DMS53 treated with DMSO at 0.1 percent for 48 hours (cell line): ENCODE results near the gene MAP7.
A peak's percentile ranks its signal among the peaks of the same experiment; 100 is the strongest.

Experiments used
- DNase-seq: peaks from one replicate; lab custom pipeline; 2025; ENCODE audit not compliant: unreplicated experiment; lab: John Stamatoyannopoulos, UW

The MAP7 gene

DNA sequence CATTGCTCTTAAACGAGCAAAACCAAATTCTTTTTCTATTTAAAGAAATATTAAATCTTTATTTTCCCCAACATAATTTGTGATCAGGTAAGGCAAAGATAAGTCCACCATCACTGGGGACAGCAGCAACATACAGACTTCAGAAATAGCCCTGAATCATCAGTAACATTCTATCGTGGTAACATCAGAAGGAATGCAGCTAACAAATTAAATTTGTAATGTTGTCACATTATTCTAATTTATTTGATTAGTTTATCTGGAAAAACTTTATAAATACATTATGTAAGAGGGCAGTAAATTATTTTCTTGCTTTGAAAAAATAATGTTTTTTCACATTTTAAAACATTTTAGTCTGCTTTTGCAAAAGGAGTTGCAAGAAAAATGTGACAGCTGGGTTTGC lies 206.9 kb downstream of the MAP7 start:
- no peak for DNase-seq

DNA sequence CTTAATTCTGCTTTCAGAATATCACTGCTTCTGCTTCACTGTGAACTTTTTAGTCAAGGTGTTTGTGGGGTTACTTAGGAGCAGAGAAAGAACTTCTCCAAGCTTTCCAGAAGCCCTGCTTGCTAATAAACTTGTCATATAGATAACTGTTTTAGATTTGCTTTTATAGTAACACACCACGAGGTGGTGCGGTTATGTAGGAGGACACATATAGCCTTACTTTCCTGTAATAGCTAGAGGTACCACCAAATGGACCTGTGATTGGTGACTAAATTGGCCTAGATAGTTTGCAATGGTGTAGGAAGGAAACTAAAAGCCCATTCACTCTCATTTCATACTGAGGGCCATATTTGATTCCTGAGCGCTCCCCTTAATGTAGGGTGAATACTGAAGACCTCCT lies 208.3 kb downstream of the MAP7 start:
- no peak for DNase-seq

DNA sequence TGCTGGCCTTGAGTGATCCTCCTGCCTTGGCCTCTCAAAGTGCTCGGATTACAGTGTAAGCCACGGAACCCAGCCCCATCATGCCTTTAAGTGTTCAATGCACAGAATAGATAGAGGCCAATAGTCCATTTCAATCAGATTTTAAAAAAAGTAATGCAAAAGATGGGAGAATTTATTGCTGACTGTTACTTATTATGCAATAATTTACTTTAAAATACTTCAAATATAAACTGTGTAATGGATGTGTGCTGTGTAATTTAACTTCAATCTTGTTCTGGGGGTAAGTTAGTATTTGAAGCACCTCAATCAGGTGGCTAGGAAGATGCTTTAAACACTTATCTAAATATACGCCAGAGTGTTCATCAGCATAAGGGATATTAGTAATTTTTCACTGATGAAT lies 208.9 kb downstream of the MAP7 start:
- DNase-seq = no peak

DNA sequence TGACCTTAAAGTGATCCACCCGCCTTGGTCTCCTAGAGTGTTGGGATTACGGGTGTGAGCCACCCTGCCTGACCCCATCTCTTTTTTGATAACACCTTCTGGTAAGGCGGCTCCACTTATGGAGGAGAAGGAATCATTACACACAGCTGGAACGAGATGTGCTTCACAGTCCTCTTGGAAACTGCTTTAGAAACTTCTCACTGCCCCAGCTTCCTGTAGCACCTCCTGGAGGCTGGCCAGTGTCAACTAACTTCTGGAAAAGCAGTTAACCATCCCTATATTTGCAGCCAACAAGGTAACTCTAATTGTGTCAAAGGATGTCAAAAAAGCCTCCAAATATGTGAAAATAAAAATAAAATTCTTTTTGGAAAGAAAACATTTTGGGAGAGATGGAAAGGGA lies 211.7 kb downstream of the MAP7 start:
- no peak for DNase-seq

DNA sequence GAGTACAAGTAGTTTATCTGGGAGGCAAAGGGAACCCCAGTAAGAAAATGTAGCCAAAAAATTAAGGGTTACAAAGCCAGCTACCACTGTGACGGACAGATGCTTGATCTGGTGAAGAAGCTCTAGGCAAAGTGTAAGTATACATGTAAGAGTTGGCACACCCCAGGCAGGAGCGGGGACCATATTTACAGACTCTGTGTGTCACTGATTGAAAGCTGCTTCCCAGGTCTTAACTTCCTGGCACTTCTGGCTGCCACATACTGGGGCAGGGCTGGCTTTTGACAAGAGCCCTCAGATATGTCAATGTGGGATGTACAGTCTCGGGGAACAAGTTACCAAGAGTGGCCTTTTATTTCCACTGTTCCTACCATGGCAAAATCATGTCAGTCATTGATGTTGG lies 212.6 kb downstream of the MAP7 start:
- no peak for DNase-seq

DNA sequence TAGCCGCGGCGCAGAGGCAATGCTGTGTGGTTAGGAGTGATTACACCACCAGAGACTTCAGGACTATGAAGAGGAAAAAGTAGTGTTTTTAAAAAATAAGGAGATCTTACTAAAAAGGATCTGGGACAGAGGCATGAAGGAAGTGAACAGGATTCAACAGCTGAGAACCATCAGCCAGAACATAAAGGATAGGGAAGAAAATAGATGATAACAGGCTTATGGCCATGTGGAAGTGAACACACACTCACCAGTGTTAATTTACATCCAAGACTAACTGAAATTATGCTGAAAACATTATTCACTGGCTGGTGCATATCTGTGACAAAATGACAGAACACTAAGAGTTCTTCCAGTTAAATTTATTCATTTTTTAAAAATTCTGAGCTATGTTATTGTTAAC lies 213.1 kb downstream of the MAP7 start:
- DNase-seq = no peak

DNA sequence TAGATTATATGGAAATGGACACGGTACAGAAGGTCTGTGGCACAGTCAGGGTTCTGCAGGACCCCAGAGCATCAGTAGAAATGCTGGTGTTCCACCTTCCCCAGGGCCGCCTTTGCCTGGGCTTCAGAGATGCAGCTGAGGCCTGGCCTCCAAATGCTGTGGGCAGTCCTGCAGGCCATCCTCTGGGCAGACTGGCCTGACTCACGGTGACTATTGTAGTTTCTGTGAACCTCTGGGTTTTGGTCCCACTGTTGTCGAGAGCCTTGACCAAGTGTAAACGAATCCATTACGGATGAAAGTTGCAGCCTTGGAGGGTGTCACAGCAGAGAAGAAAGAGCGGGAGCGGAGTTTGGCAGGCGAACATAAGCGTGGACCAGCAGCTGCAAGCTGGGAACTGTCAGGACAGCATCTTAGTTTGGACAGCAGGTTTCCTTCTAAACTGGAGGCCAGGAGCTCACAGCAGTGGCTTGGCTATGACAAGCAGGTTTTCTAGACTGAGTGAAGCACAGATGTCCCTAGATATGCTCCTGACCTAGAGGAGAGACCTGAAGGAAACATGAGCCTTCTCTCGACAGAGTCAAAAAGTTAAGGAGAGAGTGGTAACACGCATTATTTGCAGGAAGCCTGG lies 214.4 kb downstream of the MAP7 start:
- DNase-seq = no peak

DNA sequence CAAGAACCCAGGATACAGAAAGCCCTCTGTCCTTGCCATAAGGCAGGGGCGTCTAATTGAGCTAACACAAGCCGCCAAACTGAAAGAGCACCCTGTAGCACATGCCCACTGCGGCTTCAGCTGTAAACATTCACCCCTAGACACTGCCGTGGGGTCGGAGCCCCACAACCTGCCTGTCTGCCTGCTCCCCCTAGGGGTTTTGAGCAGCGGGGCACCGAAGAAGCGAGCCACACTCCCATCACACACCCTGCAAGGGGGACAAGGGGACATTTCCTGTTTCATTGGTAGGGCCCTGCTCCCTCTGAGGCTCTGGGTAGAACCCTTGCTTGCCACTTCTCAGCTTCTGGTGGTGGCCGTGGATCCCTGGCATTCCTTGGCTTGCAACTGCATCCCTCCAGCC lies 215.4 kb downstream of the MAP7 start:
- no peak for DNase-seq

DNA sequence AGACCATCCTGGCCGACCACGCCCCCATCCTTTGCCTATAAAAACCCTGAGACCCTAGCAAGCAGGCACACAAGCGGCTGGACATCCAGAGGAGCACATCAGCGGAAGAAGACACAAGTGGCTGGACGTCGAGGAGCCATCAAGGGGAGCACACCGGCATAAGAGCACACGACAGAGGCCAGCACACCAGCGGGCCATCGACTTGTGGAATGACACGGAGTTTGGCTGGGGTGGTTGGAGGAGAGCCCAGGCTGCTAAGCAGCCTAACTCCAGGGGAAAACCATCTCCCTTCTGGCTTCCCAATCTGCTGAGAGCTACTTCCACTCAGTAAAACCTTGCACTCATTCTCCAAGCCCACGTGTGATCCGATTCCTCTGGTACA lies 215.8 kb downstream of the MAP7 start:
- DNase-seq = no peak

DNA sequence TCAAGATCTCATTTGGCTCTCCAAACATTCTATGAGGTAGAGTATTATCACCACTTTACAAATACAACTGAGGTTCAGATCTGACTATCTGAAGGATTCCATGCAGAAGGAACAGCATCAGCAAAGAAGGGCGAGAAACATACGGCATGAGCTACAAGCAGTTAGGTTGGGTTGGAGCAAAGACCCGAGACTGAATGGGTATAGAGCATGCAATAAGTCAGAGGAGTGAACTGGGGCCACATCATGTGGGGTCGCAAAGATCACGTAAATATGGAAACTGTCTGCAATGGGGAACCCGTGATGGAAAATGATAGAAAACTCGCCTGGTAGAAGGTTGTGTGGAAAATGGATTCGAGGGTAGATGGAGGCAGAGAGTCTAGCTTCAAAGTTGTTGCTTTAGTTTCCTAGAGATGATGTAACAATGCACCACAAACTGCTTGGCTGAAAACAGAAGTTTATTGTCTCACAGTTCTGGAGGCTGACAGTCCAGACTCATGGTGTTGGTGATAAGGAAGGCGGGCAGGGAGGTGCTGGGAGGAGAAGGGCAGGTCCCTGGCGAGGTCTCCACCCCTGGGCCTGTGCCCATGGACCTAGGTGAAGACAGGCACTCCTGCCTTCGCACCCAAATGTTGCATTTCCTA lies 216.3 kb downstream of the MAP7 start:
- DNase-seq = no peak

DNA sequence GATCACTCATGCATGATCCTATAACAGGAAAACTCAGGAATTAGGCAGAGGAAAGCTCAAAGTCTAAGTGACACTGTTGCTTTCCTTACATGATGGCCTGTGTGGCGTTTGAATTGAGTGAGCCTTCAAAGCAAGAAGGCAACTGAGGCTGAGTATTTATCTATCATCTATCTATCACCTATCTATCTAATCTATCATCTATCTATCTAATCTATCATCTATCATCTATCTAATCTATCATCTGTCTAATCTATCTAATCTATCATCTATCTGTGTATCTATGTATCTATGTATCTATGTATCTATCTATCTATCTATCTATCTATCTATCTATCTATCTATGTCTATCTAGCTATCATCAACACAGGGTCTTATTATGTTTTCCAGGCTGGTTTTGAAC lies 218.8 kb downstream of the MAP7 start:
- no peak for DNase-seq

DNA sequence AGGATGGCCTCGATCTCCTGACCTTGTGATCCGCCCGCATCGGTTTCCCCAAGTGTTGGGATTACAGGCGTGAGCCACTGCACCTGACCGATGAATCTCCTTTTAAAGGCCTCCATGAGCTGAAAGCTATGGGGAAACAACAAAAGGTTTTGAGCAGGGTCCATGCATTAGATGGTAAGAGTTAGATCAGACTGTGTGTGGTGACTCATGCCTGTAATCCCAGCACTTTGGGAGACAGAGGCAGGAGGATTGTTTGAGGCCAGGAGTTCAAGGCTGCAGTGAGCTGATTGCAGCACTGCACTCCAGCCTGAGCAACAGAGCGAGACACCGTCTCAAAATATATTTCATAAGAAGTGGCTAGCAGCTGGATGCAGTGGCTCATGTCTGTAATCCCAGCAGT lies 219.6 kb downstream of the MAP7 start:
- no peak for DNase-seq

DNA sequence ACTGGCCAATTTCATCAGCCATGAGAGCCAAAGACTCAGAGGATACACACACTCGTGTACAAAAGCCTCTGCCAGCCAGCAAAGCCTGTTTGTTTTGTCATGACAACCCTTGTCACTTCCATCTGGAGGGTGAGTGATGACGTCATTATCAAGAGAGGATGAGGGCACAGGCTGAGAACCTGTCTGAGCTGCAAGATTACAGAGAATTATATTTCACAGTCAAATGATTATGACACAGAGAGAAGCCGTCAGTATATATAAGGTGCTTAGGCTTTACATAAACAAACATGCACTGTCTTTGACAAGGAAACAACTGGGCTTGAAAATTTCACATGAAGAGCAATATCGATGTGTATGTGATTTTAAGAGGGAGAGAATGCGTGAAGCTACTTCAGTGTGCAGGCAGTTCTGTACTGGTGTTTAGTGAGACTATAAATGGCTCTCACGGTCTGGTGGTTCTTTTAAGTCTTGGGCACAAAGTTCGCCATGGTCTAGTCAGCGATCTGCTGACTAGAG lies 224.1 kb downstream of the MAP7 start:
- peak; percentile 91 for DNase-seq

DNA sequence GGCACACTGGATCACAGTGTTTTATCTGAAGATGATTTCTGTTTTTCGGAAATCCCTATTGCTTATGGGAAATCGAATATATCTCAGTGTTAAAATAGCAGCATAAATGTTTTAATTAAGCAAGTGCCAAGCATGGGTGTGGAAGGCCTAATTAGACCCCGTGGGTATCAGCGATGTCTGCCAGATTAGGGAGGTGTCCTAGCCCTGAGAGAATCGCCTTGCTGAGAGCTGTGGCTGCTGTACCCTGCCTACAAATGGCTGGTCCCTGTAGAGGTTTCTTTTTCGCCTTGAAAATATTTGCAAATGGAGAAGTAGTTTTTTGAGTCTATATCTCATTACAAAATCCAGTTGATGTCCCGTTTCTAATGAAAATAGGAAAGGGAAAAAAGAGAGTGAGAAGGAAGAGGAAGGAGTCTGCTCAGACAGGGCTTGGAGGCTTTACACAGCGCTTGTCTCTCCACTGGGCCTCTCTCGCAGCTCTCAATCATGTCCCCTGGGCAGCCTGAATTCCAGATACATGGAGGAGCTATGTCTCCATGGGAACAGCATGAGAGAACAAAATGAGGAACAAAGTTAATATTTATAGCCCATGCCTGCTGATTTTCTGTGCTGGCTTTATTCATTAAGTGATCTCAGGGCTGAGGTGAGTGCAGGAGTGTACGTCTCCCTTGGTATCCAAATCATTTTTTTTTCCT lies 225.4 kb downstream of the MAP7 start:
- no peak for DNase-seq

DNA sequence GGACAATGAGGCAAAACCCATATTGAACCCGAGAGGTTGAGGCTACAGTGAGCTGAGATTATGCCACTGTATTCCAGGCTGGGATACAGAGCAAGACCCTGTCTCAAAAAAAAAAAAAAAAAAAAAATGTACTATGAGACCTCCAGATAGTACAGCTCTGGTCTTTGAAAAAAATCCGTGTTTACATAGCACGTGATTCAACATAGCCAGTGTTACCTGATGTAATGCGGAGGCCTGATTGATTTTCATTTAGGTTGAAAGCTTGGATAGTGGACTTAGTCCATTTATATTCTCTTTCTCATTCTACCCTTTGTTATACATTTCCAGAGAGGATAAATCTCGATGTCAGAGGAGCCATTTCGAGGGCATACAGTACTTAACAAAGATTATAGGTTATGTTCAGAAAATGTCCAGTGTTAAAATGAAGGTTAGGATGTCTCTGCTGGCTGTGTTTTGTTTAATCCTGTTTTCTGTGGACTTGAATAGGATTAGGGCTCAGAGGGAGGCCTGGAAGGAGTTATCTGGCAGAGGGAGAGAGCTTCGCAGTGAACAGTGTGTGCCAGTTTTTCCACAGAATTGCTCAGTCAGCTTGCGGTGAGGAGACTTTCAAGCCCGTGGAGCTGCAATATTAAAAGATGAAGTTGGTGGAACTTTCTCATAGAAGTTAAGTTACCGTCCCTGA lies 226.7 kb downstream of the MAP7 start:
- DNase-seq = no peak

DNA sequence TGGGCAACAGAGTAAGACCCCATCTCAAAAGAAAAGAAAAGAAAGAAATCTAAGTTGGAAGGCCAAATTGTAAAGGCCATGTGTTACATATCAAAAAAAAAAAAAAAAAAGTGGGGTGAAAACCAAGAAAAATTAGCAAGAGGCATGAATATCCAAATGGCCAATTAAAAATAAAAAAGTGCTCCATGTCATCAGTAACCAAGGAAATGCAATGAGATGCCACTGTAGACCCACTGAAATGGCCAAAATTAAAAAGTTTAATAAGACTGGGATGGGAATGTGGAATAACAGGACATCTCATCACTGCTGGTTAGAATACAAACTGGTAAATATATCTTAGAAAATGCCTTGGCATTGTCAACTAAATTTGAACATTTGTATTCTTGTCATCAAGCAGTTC lies 230.5 kb downstream of the MAP7 start:
- DNase-seq = no peak

DNA sequence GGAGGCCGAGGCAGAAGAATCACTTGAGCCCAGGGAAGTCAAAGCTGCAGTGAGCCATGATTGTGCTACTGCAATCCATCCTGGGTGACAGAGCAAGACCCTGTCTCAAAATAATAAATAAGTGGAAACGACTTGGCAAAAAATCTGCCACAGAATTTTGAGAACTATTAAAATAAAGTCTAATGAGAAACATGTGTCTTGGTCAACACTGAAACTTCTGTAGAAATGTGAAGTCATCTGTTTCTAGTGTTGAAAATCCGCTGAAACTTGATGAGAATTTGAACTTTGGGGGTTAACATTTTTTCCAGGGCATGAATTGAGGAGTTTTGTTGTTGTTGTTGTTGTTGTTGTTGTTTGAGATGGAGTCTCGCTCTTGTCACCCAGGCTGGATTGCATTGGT lies 231.5 kb downstream of the MAP7 start:
- no peak for DNase-seq

DNA sequence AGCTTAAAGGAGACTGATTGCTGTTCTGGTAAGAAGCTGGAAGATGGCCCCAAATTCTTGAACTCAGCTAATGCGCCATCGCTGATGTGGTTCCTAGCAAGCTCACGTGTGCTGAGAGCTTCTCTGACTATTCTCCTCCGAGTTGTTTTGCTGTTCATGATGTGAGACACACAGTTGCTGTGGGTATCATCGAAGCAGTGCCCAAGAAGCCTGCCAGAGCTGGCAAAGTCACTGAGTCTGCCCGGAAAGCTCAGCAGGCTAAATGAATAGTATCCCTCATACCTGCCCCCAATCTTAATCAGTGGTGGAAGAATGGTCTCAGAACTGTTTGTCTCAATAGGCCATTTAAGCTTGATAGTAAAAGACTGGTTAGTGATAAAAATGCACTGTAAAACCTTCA lies 232.3 kb downstream of the MAP7 start:
- no peak for DNase-seq

DNA sequence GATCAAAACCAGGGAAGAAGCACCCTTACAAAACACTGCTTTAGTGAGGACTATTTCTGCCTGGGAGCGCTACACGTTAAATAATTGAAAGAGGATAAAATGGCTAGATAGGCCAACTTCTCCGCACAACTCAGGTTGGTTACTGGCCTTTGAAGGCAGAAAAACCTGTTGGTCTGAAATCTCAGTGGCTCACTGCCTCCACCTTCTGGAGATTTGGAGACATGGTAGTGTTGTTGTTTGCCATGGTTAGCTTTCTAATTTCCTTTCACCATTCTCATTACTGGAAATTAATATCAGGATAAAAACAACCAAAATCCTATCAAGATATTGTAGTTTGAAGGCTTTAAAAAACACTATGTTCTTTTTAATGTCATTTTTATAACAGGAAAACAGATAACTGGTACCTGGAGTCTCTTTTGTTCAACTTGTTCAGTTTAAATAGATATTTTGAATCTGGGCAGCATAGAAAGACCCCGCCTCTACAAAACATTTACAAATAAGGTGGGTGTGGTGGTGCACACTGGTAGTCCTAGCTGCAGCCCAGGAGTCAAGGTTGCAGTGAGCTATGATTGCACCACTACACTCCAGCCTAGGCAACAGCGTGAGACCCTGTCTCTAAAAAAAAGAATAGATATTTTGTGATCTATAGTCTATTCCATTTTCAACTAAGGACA lies 233.1 kb downstream of the MAP7 start:
- peak; percentile 53 for DNase-seq

DNA sequence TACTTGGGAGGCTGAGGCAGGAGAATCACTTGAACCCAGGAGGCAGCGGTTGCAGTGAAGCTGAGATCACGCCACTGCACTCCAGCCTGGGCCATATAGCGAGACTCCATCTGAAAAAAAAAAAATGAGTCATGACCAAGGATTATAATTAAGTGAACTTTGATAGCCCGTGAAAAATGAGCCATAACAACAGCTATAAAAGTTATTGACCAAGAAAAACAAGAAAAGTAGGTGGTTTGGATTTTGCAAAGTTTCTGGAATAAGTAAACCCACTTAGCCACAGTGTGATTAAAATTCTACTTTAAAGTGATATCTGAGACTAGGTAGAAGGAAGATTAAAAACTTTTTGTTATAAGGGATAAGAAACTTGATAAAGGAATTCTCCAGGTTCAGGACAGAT lies 234.6 kb downstream of the MAP7 start:
- DNase-seq = no peak

DNA sequence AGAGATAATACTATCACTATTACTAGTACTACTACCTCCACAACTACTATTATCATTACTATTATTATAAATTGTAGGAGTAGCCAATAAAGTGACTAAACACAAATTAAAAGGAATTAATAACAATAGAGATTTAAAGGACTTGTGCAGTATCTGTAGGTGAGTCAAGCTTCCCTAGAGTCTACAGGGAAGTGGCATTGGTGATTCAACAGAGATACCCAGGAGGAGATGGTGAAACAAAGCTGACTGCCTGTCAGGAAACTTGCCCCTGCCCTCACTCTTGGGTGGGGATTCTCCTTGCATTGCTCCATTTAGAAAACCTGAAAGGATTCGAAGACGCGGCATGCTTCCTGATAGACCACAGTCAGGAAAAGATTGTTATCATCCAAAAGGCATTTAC lies 237.2 kb downstream of the MAP7 start:
- no peak for DNase-seq
